HG03558 (cell line): ENCODE data around the gene OR10K2.
"Not testable (repeated sequence)": the region's sequence is repeated elsewhere in the genome, so short reads cannot be mapped to it uniquely, and the experiment has no call there.

Experiments used
- ATAC-seq: cut with Tn5 transposase; IDR thresholded peaks from one replicate; pipeline ENCODE4 v1.9.1; 2021; ENCODE audit warnings: moderate number of reproducible peaks; ENCODE audit not compliant: unreplicated experiment; ENCODE audit errors: extremely low read depth

OR10K2 gene

GRCh38 chr1:158374101-158374500, 51.9 kb downstream of the OR10K2 start:
- ATAC-seq = not testable (repeated sequence)

- ATAC-seq = peak; percentile 90
These were observed 54.7 kb downstream of the OR10K2 start for GRCh38 chr1:158371188-158371953.
